Ammon's horn (tissue), 1 donor: ENCODE results near the gene THAP3.

ENCODE experiments used
- DNase-seq: peaks from one replicate; pipeline ENCODE4 v3.0.0-alpha.2; 2016; ENCODE audit warnings: low spot score

THAP3 gene

DNA sequence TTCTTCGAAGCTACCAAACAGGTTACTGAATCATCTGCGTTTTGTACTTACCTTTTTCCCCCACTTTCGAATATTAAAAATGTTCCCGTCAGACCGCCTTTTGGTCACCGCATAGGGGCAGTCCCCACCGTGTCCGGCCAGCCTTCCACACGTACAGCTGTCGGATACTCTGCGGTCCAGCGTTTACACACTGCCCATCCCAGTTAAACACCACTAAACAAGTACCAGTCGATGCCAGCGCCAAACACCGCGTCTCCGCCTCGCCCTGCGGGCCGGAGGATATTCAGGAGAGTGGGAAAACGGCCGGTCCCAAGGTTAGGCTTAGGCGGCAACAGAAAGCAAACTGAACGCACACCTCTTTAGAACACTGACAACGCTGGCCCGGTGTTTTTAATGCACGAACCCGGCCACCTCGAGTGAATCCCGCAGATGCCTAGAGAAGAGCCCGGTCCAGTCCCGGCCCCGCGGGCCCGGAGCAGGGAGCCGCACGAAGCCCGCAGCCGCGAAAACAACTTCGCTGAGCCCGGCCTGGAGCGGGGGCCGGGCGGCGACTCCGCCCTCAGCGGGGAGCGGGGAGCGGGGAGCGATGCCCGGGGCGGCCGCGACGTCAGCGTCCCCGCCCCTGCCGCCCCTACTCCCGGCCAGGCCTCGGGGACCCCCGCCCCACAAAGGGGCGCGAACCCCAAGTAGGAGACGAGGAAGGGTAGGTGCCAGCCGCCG lies 11.9 kb upstream of the THAP3 start:
- peak; percentile 63 for DNase-seq

DNA sequence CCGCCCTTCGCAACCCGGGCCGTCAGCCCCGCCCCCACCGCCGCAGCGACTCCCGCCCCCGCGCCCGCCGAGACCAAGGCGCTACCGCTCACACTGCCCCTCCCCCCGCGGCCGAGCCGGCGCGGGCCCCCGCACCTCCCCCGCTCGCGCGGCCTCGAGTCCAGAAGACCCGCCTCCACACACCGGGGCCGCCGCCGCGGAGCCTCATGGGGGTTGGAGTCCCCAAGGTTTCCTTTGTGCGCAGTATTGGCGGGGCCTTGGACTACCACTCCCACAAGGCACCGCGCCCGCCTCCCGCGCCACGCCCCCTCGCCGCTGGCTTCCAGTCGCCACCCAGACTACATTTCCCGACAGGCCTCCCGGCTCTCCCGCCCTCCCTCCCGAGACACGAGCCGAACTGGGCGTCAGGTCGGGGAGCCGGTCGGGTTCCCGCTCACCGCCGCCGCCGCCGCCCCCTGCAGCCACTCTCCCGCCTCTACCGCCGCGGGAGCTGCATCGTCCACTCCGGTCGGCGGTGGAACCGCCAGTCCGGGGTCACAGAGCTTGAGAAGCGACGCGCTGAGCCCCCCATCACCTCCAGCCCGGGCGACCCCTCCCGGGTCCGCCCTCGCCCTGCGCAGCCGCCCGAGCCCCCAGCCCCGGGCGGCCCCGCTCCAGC lies 11.2 kb upstream of the THAP3 start, which contains the start of gene PHF13:
Gene PHF13, plus strand, starts transcription at position 371 of the 658 bp plus-strand sequence. CDS start 336 bp downstream, outside the sequence.
- peak; percentile 98 for DNase-seq

- DNase-seq = no peak
Observed at GRCh38 chr1:6614019-6614928, 10.4 kb upstream of the THAP3 start.

- no peak for DNase-seq
Observed at GRCh38 chr1:6614929-6615785, 9.5 kb upstream of the THAP3 start.

- no peak for DNase-seq
Observed at GRCh38 chr1:6619045-6619444, 5.6 kb upstream of the THAP3 start.

- DNase-seq = no peak
Observed at GRCh38 chr1:6621429-6622391, 3.0 kb upstream of the THAP3 start.

DNA sequence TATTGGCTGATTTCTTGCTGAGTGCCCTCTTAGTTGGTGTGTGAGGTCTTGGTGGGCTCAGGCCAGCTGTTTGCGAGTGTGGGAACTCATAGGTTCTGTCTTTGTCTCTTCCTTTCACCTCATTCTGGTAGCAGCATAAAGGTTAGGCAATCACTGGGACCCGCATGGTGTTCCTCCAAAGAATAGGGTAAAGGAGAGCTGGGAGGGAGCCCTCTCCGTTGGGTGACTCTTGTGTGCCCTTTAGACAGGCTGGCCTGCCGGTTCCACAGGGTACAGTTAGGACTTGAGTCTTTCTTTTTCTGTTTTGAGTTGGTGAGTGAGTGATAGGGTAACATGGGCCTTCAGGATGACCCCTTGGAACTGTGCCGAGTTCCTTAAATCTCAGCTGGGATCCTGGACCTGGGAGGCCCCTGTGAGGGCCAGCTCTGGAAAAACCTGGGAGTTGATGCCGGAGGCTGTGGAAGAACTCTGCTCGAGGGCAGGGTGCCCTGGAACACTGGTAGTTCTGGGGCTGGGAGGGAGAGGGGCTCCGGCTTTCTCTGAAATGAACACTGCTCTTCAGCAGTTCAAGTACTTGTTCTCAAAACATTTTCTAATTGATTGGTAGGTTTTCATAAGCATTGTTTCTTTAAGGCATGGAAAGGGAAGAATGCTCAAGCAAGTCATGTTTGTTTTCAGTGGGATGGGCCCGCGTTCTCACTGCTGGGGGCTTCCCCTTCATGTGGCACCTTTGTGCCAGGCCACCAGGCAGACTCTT lies 2.1 kb upstream of the THAP3 start:
- DNase-seq = no peak

GRCh38 chr1:6623269-6623965 lies 1.3 kb upstream of the THAP3 start:
- no peak for DNase-seq

DNA sequence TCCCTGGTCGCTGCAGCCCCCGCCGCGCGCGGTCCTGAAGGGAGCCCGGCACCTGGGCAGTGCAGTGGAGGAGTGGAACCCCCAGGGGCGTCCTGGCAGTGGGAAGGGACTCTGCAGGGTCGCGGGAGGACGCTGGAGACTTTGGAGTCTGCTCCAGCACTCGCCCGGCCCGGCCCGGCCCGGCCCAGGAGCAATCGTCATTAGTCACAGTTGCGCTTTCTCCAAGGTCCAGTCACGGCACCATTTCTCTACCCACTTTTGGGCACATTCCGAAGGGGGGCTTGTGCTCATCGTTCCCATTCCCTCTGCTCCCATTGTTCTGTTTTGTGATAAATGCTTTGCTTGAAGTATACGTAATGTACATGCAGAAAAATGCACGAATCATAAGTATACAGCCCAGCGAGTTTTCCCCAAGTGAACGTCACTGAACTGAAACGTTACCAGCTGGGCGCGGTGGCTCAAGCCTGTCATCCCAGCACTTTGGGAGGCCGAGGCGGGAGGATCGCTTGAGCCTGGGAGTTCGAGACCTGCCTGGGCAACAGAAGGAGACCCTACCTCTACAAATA lies 999 bp downstream of the THAP3 start:
- DNase-seq = no peak

DNA sequence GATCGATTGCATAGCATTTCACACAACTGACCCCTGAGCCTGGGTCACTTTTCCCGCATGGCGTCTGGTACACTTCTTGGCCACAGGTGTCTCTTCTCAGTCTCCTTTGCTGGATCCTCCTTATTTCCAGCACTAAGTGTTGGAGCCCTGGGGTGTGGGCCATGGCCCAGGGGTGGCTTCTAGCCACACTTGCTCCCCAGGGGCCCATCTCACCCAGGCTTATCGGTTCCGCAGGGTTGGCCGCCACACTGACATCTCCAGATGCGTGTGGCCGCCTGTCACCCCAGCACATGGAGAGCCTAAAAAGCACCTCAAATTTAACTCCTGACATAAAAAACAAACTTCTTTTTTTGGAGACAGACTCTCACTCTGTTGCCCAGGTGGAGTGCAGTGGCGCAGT lies 2.4 kb downstream of the THAP3 start:
- no peak for DNase-seq

DNA sequence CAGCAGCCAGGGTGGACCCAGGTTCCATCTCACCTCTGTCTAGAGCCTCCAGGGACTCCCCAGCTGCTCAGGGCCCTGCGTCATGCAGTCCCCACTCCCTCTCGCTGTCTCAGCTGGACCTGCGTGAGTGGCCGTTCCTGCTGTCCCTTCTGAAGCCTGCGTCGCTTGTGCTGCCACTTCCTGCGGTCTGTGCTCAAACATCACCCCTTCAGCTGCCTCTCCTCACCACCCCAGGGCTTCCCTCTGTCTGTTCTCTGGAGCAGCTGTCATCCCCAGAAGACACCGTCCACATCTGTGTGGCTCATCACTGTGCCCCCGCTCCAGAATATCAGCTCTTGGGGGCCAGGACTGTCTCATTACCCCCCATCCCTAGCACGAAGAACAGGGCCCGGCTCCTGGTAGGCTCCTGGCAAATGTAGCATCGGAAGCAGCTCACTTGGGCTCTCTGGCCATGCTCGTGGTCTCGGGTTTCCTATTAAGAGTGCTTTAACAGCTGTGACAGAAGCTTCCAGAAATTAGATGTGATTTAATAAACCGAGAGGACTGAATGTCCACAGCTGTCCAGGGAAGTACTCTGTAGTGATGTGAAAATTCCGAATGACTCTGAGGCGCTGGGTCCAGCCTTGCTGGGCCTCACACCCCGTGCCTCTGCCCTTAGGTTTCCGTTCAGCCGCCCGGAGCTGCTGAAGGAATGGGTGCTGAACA lies 3.3 kb downstream of the THAP3 start:
- DNase-seq = no peak

- DNase-seq = no peak
Observed at GRCh38 chr1:6628971-6629479, 4.4 kb downstream of the THAP3 start.

GRCh38 chr1:6630027-6630426 lies 5.4 kb downstream of the THAP3 start:
- DNase-seq = no peak

DNA sequence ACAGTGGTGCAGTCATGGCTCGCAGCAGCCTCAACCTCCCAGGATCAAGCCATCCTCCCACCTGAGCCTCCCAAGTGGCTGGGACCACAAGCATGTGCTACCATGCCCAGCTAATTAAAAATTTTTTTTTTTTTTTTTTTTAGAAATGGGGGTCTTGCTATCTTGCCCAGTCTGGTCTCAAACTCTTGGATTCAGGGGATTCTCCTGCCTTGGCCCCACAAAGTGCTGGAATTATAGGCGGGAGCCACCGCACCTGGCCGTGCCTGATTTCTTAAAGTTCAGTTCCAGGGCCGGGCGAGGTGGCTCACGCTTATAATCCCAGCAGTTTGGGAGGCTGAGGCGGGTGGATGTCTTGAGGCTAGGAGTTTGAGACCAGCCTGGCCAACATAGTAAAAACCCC lies 6.4 kb downstream of the THAP3 start:
- DNase-seq = no peak

DNA sequence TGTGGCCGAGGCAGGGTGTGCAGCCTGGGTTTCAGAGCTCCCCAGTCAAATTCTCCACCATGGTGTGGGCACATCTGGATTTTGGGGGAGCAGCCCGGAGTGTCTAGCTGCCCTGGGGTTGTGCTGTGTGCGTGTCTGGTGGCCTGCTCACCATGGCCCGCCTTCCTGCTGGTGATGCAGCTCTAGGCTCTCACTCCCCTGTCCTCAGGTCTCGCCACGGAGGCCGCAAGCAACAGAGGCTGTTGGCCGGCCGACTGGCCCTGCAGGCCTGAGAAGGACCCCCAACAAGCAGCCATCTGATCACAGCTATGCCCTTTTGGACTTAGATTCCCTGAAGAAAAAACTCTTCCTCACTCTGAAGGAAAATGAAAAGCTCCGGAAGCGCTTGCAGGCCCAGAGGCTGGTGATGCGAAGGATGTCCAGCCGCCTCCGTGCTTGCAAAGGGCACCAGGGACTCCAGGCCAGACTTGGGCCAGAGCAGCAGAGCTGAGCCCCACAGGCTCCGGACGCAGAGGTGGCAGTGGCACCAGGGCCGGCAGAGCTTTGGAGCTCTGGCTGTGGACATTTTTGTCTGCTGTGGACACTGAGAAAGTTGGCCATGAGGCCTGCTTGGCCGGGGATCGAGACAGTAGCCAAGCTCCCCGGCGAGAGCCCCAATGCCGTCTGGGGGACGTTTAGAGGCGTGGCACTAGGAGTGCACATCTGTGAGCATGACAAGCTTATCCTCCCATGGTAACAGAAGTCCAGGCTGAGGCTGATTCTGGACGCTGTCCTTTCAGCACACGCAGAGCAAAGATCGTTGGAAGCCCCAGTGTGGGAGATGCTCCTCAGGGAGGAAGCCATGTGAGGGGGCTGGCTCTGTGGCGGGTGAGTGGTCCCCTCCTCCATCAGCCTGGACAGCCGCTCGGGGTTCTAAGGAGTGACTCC lies 8.2 kb downstream of the THAP3 start:
- no peak for DNase-seq

DNA sequence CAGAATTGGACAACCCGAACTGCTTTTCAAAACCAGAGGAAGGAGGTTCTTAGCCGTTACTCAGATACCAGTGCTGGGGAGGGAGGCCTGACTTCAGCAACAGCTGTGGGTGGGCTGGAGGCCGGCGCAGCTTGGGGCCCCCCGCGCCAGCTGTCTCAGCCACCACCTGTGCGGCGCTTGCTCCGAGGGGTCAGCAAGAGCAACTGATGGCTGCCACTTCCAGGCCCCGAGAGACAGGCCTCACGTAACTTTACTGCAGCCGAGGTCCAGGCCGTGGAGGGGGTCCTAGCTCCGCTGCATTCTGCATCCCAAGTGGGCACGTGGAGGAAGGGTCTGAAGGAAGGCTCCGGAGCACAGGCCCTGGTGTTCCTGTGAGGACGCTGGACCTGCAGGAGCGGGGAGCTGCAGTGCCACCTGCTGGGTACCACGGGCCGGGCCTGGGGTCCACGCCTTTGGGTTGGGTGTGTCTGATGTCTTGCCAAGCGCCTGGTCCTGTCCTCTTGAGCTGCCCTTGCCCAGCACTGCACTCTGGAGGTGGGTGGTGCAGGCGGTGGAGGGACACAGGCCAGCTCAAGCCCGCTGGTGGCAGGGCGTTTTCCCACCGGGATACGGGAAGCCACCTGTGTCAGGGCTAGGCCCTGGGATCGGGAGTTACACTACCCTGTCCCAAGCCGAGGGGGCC lies 9.8 kb downstream of the THAP3 start:
- DNase-seq = peak; percentile 31
